Body of pancreas (tissue), 4 donors: ENCODE results near the gene OXCT2. TPM values are rescaled to one million over a fixed set of nuclear protein-coding genes. Genes with fewer than 3 reads are reported as not detected.

Experiments used
- ATAC-seq: fragments of 150-250 bp; one replicate; pipeline ENCODE4 v1.9.1; 2016
- DNase-seq, 4 donors: peaks; one replicate each; pipeline ENCODE4 v3.0.0-alpha.2; 2019
- H3K27ac ChIP-seq, 4 donors: fragments of 200-600 bp; sonication (generic); 1 replicate in 3 of 4; 2 replicates in 1 of 4; pipeline versions ENCODE4 v1.5.1 to v1.6.1; 2016 to 2019; ENCODE audit warnings: mild to moderate bottlenecking in 1 of 4, mixed read lengths in 1 of 4, moderate library complexity in 1 of 4
- H3K27me3 ChIP-seq, 2 donors: fragments of 200-600 bp; sonication (generic); one replicate each; pipeline ENCODE4 v1.6.0; 2016; ENCODE audit warnings: mild to moderate bottlenecking in 1 of 2
- H3K36me3 ChIP-seq, 2 donors: fragments of 200-600 bp; sonication (generic); replicated peaks in 1 of 2; 2 replicates each; pipeline ENCODE4 v1.5.1; 2016; ENCODE audit warnings: low read depth in 2 of 2; ENCODE audit not compliant: insufficient read depth in 1 of 2
- H3K4me1 ChIP-seq: fragments of 200-600 bp; sonication (generic); one replicate; pipeline ENCODE4 v1.6.0; 2016
- H3K4me3 ChIP-seq, 2 donors: fragments of 200-600 bp; sonication (generic); 1 replicate in 1 of 2; 2 replicates in 1 of 2; pipeline ENCODE4 v1.5.1; 2016 to 2019
- H3K9me3 ChIP-seq, 3 donors: fragments of 200-600 bp; sonication (generic); 1 replicate in 2 of 3; 2 replicates in 1 of 3; pipeline ENCODE4 v1.5.1; 2016
- POLR2A ChIP-seq, 3 donors: fragments of 450-650 bp; IDR thresholded peaks; one replicate each; pipeline ENCODE4 v1.6.1; 2016; ENCODE audit warnings: antibody characterized with exemption in 3 of 3, mild to moderate bottlenecking in 2 of 3
- WGBS, 2 donors: methylation state at CpG; one replicate each; pipeline ENCODE4 v1.1.5; 2017; 5-methylcytosine and 5-hydroxymethylcytosine counted together
- intact Hi-C: fragments of 100-400 bp; cut with DNase I; formaldehyde crosslinking; loops from one replicate; pipeline ENCODE4 v1.15.1; 2023
- total RNA-seq, 2 donors: library from RNA; depleted of rRNA; stranded (reverse); fragments of >200 nt; gene quantifications; one replicate each; pipeline ENCODE4 v1.1.0, GENCODE V29; 2016
- TF ChIP-seq, protein P1 (sequence below), 7 experiments: fragments of 450-650 bp in 4 of 7; fragments of 200-600 bp in 3 of 7; sonication (generic) in 3 of 7; IDR thresholded peaks; one replicate each; pipeline ENCODE4 v1.5.1; 2016 to 2019; ENCODE audit warnings: antibody characterized with exemption in 7 of 7

OXCT2 gene
- total RNA-seq, 2 donors from 2014 or later, result 2.6 to 4.6 TPM

DNA sequence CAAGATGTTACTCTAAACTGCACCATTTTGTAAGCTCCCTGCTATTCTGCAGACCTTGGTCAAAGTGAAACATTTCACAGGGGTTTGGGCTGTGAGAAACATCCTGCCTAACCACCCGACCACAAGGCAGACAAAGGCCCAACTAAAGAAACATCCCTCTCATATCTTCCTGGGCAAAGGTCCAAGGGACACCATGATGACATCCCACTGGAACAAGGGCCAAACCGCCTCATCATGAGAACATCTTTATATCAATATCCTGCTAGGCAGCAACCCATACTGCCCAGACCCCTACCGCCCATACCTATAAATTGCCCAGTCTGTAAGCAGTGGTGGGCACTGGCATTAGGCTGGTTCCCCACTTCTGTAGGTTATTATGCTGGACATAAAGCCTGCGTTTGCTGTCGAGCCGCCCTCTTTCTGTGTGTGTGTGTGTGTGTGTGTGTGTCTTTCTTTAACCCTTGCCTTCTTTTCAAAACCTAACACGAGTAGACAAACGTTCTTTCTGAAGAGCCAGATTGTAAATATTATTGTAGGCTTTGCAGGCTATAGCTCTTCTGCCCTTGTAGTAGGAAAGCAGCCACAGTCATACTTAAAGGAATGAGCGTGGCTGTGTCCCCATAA is 33.5 kb downstream of the OXCT2 start:
- no peak for DNase-seq
- H3K27me3 ChIP-seq, result no peaks in the 10 kb centered on the region
- no peak overlapping the region for H3K4me3 ChIP-seq
- intact Hi-C loops, result no loop called here
- no peak overlapping the region for H3K27ac ChIP-seq
- TF ChIP-seq, protein P1, sequence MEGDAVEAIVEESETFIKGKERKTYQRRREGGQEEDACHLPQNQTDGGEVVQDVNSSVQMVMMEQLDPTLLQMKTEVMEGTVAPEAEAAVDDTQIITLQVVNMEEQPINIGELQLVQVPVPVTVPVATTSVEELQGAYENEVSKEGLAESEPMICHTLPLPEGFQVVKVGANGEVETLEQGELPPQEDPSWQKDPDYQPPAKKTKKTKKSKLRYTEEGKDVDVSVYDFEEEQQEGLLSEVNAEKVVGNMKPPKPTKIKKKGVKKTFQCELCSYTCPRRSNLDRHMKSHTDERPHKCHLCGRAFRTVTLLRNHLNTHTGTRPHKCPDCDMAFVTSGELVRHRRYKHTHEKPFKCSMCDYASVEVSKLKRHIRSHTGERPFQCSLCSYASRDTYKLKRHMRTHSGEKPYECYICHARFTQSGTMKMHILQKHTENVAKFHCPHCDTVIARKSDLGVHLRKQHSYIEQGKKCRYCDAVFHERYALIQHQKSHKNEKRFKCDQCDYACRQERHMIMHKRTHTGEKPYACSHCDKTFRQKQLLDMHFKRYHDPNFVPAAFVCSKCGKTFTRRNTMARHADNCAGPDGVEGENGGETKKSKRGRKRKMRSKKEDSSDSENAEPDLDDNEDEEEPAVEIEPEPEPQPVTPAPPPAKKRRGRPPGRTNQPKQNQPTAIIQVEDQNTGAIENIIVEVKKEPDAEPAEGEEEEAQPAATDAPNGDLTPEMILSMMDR (IDR thresholded peaks at IDR 0.05), result no peak
- TF ChIP-seq POLR2A (IDR thresholded peaks at IDR 0.05), result no peak
- ATAC-seq, result no peak
- H3K4me1 ChIP-seq, result peaks cover 41% of the 10 kb centered on the region
- 79 to 85% methylated on average over 9 of the region's 9 CpGs for WGBS, 2 donors
- H3K36me3 ChIP-seq, result peaks cover 7 to 8% of the 10 kb centered on the region in 2 donors
- no peaks in the 10 kb centered on the region for H3K9me3 ChIP-seq

- no peak overlapping the region for H3K27ac ChIP-seq
- no peaks in the 10 kb centered on the region for H3K36me3 ChIP-seq
- WGBS, 2 donors, result 73 to 80% methylated on average over 3 of the region's 3 CpGs
- ATAC-seq (no peak), DNase-seq (no peak)
- TF ChIP-seq, protein P1 (IDR thresholded peaks at IDR 0.05), result no peak
- TF ChIP-seq POLR2A (IDR thresholded peaks at IDR 0.05), result no peak
- H3K27me3 ChIP-seq, result no peaks in the 10 kb centered on the region
- H3K4me3 ChIP-seq, result no peak overlapping the region
- intact Hi-C loops, result no loop called here
- H3K4me1 ChIP-seq, result peaks cover 45% of the 10 kb centered on the region
- no peaks in the 10 kb centered on the region for H3K9me3 ChIP-seq
These were observed 35.4 kb downstream of the OXCT2 start for GRCh38 chr1:39735731-39736130.

DNA sequence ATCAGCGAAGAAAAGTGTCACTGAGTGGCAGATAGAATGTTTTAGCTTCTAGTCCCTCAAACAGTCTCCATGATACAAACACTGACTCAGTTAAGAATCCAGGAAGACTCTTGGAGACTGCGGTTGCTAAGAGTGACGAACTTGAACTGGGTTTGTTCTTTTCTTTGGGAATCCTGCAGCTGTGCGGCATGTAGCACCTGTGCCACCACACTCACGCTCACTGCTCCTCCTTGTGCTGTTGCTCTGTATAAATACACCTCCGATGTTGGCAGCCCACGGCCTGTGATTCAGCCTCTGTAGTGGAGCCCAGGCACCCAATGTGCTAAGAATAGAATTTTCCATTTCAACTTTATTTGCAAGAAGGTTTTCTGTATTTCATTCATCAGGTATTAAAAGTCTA is 38.0 kb downstream of the OXCT2 start:
- no peak overlapping the region for H3K4me3 ChIP-seq
- peak overlapping the region; percentile 57 to 97 (median 82) for H3K27ac ChIP-seq
- H3K36me3 ChIP-seq, result no peaks in the 10 kb centered on the region
- no peaks in the 10 kb centered on the region for H3K9me3 ChIP-seq
- TF ChIP-seq, protein P1 (IDR thresholded peaks at IDR 0.05), result peak in 2 of 7 experiments; percentile 10 to 22
- peak in 2 of 3 donors; percentile 64 to 72 for TF ChIP-seq POLR2A (IDR thresholded peaks at IDR 0.05)
- DNase-seq, result peak; percentile 92 to 97 (median 96)
- 15 to 31% methylated on average over 7 of the region's 7 CpGs for WGBS, 2 donors
- H3K4me1 ChIP-seq, result peaks cover 24% of the 10 kb centered on the region
- intact Hi-C loops, result no loop called here
- H3K27me3 ChIP-seq, result no peaks in the 10 kb centered on the region
- ATAC-seq, result peak; percentile 96

DNA sequence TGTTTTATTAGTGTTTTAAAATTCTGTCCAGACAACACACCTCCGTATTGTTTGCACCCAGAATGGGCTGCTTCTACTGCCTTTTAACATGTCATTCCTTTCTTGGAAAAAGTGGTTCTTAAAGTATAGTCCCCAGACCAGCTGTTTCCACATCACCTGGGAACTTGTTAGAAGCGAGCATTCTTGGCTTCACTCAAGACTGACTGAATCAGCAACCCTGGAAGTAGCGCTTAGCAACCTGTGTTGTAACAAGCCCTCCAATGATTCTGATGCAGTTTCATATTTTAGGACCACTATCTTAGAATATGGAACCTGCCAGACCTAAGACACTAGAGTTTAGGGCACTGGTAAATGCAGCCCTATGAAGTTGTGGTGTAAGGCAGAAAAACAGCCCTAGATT is 38.4 kb downstream of the OXCT2 start:
- no peak for TF ChIP-seq POLR2A (IDR thresholded peaks at IDR 0.05)
- TF ChIP-seq, protein P1 (IDR thresholded peaks at IDR 0.05), result no peak

GRCh38 chr1:39729842-39730241 is 41.3 kb downstream of the OXCT2 start:
- H3K36me3 ChIP-seq, result no peaks in the 10 kb centered on the region
- no peaks in the 10 kb centered on the region for H3K27me3 ChIP-seq
- ATAC-seq (no peak), DNase-seq (no peak)
- 39 to 42% methylated on average over 4 of the region's 4 CpGs for WGBS, 2 donors
- no peak overlapping the region for H3K4me3 ChIP-seq
- intact Hi-C loops, result no loop called here
- no peak overlapping the region for H3K27ac ChIP-seq
- H3K4me1 ChIP-seq, result peaks cover 23% of the 10 kb centered on the region
- TF ChIP-seq POLR2A (IDR thresholded peaks at IDR 0.05), result no peak
- TF ChIP-seq, protein P1 (IDR thresholded peaks at IDR 0.05), result no peak
- no peaks in the 10 kb centered on the region for H3K9me3 ChIP-seq

More for the DNA sequence above, 38.4 kb downstream of the OXCT2 start:
- Histone ChIP-seq H3K27me3 (no peaks in the 10 kb centered on the region), H3K9me3 (no peaks in the 10 kb centered on the region), H3K4me1 (peaks cover 23% of the 10 kb centered on the region), H3K36me3 (no peaks in the 10 kb centered on the region), H3K27ac (peak overlapping the region; percentile 57 to 97 (median 80)), H3K4me3 (no peak overlapping the region)
- WGBS, 2 donors, result 16 to 28% methylated on average over 3 of the region's 3 CpGs
- intact Hi-C loops, result no loop called here
- peak; percentile 39 to 71 (median 55) for DNase-seq
- ATAC-seq, result peak; percentile 72
